HepG2 (cell line): Measurements from ENCODE around the gene OXLD1. TPM values are rescaled to one million over a fixed set of nuclear protein-coding genes. Genes with fewer than 3 reads are reported as not detected.
A peak's percentile ranks its signal among the peaks of the same experiment; 100 is the strongest.

Source experiments
- ATAC-seq: fragments of 200-7000 bp; cut with Tn5 transposase; 3 replicates; pipeline ENCODE4 v1.9.1; 2020; ENCODE audit warnings: mild to moderate bottlenecking, moderate library complexity
- BruUV-seq: library from RNA; stranded (reverse); fragments of 400-500 nt; replicated peaks from 2 replicates; lab custom pipeline; 2021; lab: Mats Ljungman, UMichigan
- CTCF ChIA-PET: fragments of 300-600 bp; formaldehyde crosslinking; extraction: SDS; loops from one replicate; lab custom pipeline; 2021; ENCODE audit warnings: low total read pairs, inconsistent platforms, low intra/inter-chr PET ratio; lab: Yijun Ruan, JAX
- POLR2A ChIA-PET: fragments of 350-600 bp; sonication (Branson Sonifier 250); formaldehyde crosslinking; loops from one replicate; lab custom pipeline; 2020; ENCODE audit warnings: antibody characterized with exemption, inconsistent platforms; lab: Yijun Ruan, JAX
- DNase-seq: peaks from one replicate; pipeline ENCODE4 v3.0.0-alpha.2; 2015; ENCODE audit warnings: low spot score
- FAIRE-seq: peaks from 3 replicates; lab custom pipeline; 2011; peaks lifted over from hg19 to GRCh38; lab: Jason Lieb, UNC
- H2AFZ ChIP-seq: one replicate; pipeline ENCODE4 v1.6.1; 2011; ENCODE audit warnings: low read length, inconsistent platforms
- H3K27ac ChIP-seq: fragments of 300-600 bp; 3 replicates; pipeline ENCODE4 v1.8.0; 2011; ENCODE audit warnings: mixed run types, mild to moderate bottlenecking, mixed read lengths, low read length, inconsistent platforms; ENCODE audit not compliant: insufficient read depth; ENCODE audit errors: extremely low read length
- H3K27me3 ChIP-seq, 2 experiments: fragments of 200-600 bp in 1 of 2; 2 replicates in 1 of 2; 3 replicates in 1 of 2; pipeline versions ENCODE4 v1.6.0 to v1.8.0; 2011; ENCODE audit warnings: low read length in 2 of 2, mild to moderate bottlenecking in 2 of 2, moderate library complexity in 2 of 2, inconsistent platforms in 1 of 2; ENCODE audit not compliant: insufficient read depth in 2 of 2, control insufficient read depth in 1 of 2
- H3K36me3 ChIP-seq, 2 experiments: fragments of 200-600 bp in 1 of 2; replicated peaks in 1 of 2; 2 replicates in 1 of 2; 3 replicates in 1 of 2; pipeline versions ENCODE4 v1.5.1 to v1.8.0; 2011; ENCODE audit warnings: low read length in 2 of 2, inconsistent platforms in 1 of 2; ENCODE audit not compliant: insufficient read depth in 2 of 2, control insufficient read depth in 1 of 2
- H3K4me1 ChIP-seq: 2 replicates; pipeline ENCODE4 v1.5.1; 2012; ENCODE audit warnings: low read length, inconsistent platforms; ENCODE audit not compliant: insufficient read depth
- H3K4me2 ChIP-seq: 2 replicates; pipeline ENCODE4 v1.6.0; 2011; ENCODE audit warnings: low read depth, low read length, inconsistent platforms
- H3K4me3 ChIP-seq, 3 experiments: fragments of 200-600 bp in 1 of 3; sonication (generic), shearing (Covaris generic) in 1 of 3; replicated peaks in 1 of 3; 2 replicates each; pipeline ENCODE4 v1.5.1; 2011 to 2016; ENCODE audit warnings: low read length in 3 of 3, inconsistent platforms in 2 of 3, low read depth in 2 of 3, mild to moderate bottlenecking in 2 of 3, control low read depth in 1 of 3, mixed read lengths in 1 of 3; ENCODE audit not compliant: insufficient read depth in 1 of 3
- H3K79me2 ChIP-seq: one replicate; pipeline ENCODE4 v1.6.1; 2011; ENCODE audit warnings: low read length, inconsistent platforms; ENCODE audit not compliant: insufficient read depth
- H3K9ac ChIP-seq: 2 replicates; pipeline ENCODE4 v1.6.0; 2011; ENCODE audit warnings: mild to moderate bottlenecking, low read depth, low read length, inconsistent platforms; ENCODE audit not compliant: insufficient read depth
- H3K9me3 ChIP-seq: 2 replicates; pipeline ENCODE4 v1.5.1; 2012; ENCODE audit warnings: mild to moderate bottlenecking, low read length
- H4K20me1 ChIP-seq: 2 replicates; pipeline ENCODE4 v1.6.0; 2011; ENCODE audit warnings: inconsistent platforms, mild to moderate bottlenecking, low read length, moderate library complexity; ENCODE audit not compliant: insufficient read depth
- HDAC2 ChIP-seq: sonication (generic); formaldehyde crosslinking; IDR thresholded peaks from 2 replicates; pipeline ENCODE4 v1.4.0; 2020; ENCODE audit warnings: missing genetic modification reagents
- MEIS2 ChIP-seq: sonication (generic); formaldehyde crosslinking; IDR thresholded peaks from 2 replicates; pipeline ENCODE4 v1.9.0; 2021; ENCODE audit warnings: mild to moderate bottlenecking, missing genetic modification reagents
- PBX2 ChIP-seq: IDR thresholded peaks from 2 replicates; pipeline ENCODE4 v1.6.1; 2016; ENCODE audit warnings: control low read depth
- SALL1 ChIP-seq: sonication (generic); formaldehyde crosslinking; IDR thresholded peaks from 2 replicates; pipeline ENCODE4 v1.8.0; 2022; ENCODE audit warnings: mild to moderate bottlenecking, missing genetic modification reagents
- YY1 ChIP-seq: IDR thresholded peaks from 2 replicates; pipeline ENCODE4 v1.6.1; 2011; ENCODE audit warnings: low read length, low read depth, moderate library complexity, mild to moderate bottlenecking; ENCODE audit not compliant: insufficient read depth, insufficient replicate concordance
- ZBTB4 ChIP-seq: sonication (generic); formaldehyde crosslinking; IDR thresholded peaks from 2 replicates; pipeline ENCODE4 v1.4.0; 2020; ENCODE audit warnings: missing genetic modification reagents, mild to moderate bottlenecking, borderline replicate concordance
- ZNF431 ChIP-seq: sonication (generic); formaldehyde crosslinking; IDR thresholded peaks from 2 replicates; pipeline ENCODE4 v1.9.0; 2022; ENCODE audit warnings: missing genetic modification reagents, low read depth, mild to moderate bottlenecking, borderline replicate concordance
- ZNF510 ChIP-seq: sonication (generic); formaldehyde crosslinking; IDR thresholded peaks from 2 replicates; pipeline ENCODE4 v1.4.0; 2020; ENCODE audit warnings: low read depth, mild to moderate bottlenecking, missing genetic modification reagents
- ZNF605 ChIP-seq: sonication (generic); formaldehyde crosslinking; IDR thresholded peaks from 2 replicates; pipeline ENCODE4 v1.8.0; 2022; ENCODE audit warnings: mild to moderate bottlenecking, missing genetic modification reagents
- ZNF687 ChIP-seq: sonication (generic); formaldehyde crosslinking; IDR thresholded peaks from 2 replicates; pipeline ENCODE4 v1.5.1; 2020; ENCODE audit warnings: mild to moderate bottlenecking, missing genetic modification reagents, moderate library complexity
- ZNF724P ChIP-seq: sonication (generic); formaldehyde crosslinking; IDR thresholded peaks from 2 replicates; pipeline ENCODE4 v1.8.0; 2022; ENCODE audit warnings: missing genetic modification reagents, borderline replicate concordance
- WGBS: methylation state at CpG from one replicate; pipeline ENCODE4 v1.1.6; 2017; ENCODE audit warnings: low lambda C conversion rate; 5-methylcytosine and 5-hydroxymethylcytosine counted together
- in situ Hi-C: cut with HindIII; loops from 2 replicates; pipeline ENCODE4 v1.10.0; 2017; ENCODE audit warnings: low pct_unique_long_range_greater_than_20kb; ENCODE audit not compliant: extremely low pct_ligation_motif_present
- intact Hi-C: fragments of 100-400 bp; cut with micrococcal nuclease; formaldehyde crosslinking; loops from one replicate; pipeline ENCODE4 v1.10.0; 2022; ENCODE audit not compliant: unreplicated experiment
- polyA plus RNA-seq, 8 experiments: library from polyadenylated mRNA; depleted of rRNA in 3 of 8; stranded (reverse) in 7 of 8; unstranded in 1 of 8; fragments of >200 nt; fragmentation: Illumina TruSeq in 4 of 8; extraction: Trizol in 4 of 8; gene quantifications; 2 replicates each; pipeline versions ENCODE4 v1.2.1 to v1.2.3, GENCODE V29; 2011 to 2016; ENCODE audit warnings: low read depth in 4 of 8, missing spikeins in 1 of 8, mixed read lengths in 1 of 8; ENCODE audit not compliant: insufficient read depth in 1 of 8
- total RNA-seq, 5 experiments: library from RNA; depleted of rRNA; stranded (reverse); fragments of >200 nt; fragmentation: Illumina TruSeq; extraction: Trizol; gene quantifications; 2 replicates each; pipeline ENCODE4 v1.2.3, GENCODE V29; 2016; ENCODE audit warnings: low read depth in 1 of 5
- TF ChIP-seq, protein P1 (sequence below): sonication (generic); formaldehyde crosslinking; IDR thresholded peaks from 2 replicates; pipeline ENCODE4 v1.8.1; 2023; ENCODE audit warnings: missing genetic modification reagents, inconsistent platforms, borderline replicate concordance

The OXLD1 gene
- total and polyA plus RNA-seq, 2 of the 13 experiments (the other 11 are each of a cell fraction or from before 2014, with no cell fraction given): 27.1 to 37.5 TPM

DNA sequence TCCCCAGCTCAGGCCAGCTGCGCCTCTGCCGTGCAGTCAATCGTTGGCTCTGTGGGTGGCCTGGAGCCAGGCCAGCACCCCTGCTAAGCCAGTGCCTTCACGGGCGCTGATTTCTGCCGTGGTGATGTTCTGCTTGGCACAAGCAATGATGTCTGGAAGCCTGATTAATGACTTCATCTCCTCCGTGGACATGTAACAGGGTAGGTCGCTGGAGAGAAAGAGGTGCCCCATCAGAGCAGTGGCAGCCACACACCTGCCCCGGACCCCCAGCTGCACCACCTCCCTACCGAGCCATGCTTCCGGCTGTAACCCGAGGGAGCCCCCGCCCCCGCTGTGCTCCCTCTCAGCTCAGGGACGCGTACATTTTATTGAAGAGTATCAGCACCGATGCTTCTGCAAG, 15.3 kb upstream of the OXLD1 start (continued):
- TF ChIP-seq, protein P1, sequence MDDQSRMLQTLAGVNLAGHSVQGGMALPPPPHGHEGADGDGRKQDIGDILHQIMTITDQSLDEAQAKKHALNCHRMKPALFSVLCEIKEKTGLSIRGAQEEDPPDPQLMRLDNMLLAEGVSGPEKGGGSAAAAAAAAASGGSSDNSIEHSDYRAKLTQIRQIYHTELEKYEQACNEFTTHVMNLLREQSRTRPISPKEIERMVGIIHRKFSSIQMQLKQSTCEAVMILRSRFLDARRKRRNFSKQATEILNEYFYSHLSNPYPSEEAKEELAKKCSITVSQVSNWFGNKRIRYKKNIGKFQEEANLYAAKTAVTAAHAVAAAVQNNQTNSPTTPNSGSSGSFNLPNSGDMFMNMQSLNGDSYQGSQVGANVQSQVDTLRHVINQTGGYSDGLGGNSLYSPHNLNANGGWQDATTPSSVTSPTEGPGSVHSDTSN: no peak

DNA sequence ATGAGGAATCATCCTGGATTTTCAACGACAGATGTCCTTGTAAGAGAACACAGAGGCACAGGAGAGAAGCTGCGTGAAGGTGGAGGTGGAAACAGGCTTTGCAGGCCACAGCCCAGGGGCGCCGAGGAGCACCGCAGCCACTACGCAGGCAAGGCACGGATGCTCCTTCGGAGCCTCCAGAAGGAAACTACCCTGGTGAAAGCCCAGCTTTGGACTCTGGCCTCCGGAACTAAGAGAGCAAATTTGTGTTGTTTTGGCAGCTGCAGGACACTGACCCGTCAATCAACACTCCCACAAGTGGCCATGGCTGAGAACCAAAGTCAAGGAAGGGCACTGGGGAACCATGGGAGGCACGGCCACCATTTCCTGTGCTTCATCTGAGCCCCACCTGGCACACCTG, 13.7 kb upstream of the OXLD1 start:
- DNase-seq (peak; percentile 38), FAIRE-seq (no peak), ATAC-seq (no peak; the same call in 2 of the 3 replicates)
- CTCF ChIA-PET: no interaction called here
- Histone ChIP-seq H3K27me3 (no peaks in the 10 kb centered on the region; a peak in 1 of 5 replicates), H3K9me3 (no peaks in the 10 kb centered on the region), H3K9ac (peak overlapping the region; percentile 31), H3K4me1 (peaks cover 39% of the 10 kb centered on the region), H3K4me3 (peak overlapping the region in 1 of 3 experiments; percentile 6; a peak in 1 of 6 replicates), H3K4me2 (peak overlapping the region; percentile 46), H3K36me3 (peaks cover 2% of the 10 kb centered on the region in 2 experiments; a peak in 2 of 5 replicates), H3K79me2 (peaks cover 26% of the 10 kb centered on the region), H3K27ac (peak overlapping the region; percentile 59), H2AFZ (no peak overlapping the region), H4K20me1 (no peaks in the 10 kb centered on the region)
- intact Hi-C loops (no loop called here), in situ Hi-C loops (no loop called here)
- POLR2A ChIA-PET: interaction anchor here (1.0 to 3.0 kb wide), 4 partner anchors 13 to 28 kb away, joined by 3 to 13 read pairs (median 4); partner anchors contain the start of genes CCDC137, MRPL12 and OXLD1
- no TSS peak for BruUV-seq
- WGBS: 54% methylated on average over 11 of the region's 11 CpGs
- TF ChIP-seq ZNF510 (no peak), ZBTB4 (CRISPR knock-in tag) (peak; percentile 70; the same call in 1 of the 2 replicates), HDAC2 (CRISPR knock-in tag) (0 out of 2 replicates have a peak, but pooled peaks have one; percentile 19), PBX2 (CRISPR knock-in tag) (peak; percentile 80), ZNF687 (CRISPR knock-in tag) (peak; percentile 71), ZNF605 (0 out of 2 replicates have a peak, but pooled peaks have one; percentile 33), MEIS2 (CRISPR knock-in tag) (peak; percentile 76), ZNF724P (CRISPR knock-in tag) (no peak), YY1 (peak; percentile 33), SALL1 (CRISPR knock-in tag) (0 out of 2 replicates have a peak, but pooled peaks have one; percentile 37), ZNF431 (CRISPR knock-in tag) (no peak)
